M059J (cell line): ENCODE results near the gene SFXN5. TPM values are rescaled to one million over a fixed set of nuclear protein-coding genes. Genes with fewer than 3 reads are reported as not detected.
"Not testable (repeated sequence)": the region's sequence is repeated elsewhere in the genome, so short reads cannot be mapped to it uniquely, and the experiment has no call there.

Experiments used
- DNase-seq: peaks from one replicate; pipeline ENCODE4 v3.0.0-alpha.2; 2012; ENCODE audit warnings: low read depth
- total RNA-seq: library from RNA; depleted of rRNA; stranded (reverse); fragments of >200 nt; shearing (Covaris generic); gene quantifications from 2 replicates; pipeline ENCODE4 v1.2.3, GENCODE V29; 2014; rRNA removed

Gene SFXN5
- total RNA-seq, 1 experiment from 2014 or later, result 17.3 TPM

DNA sequence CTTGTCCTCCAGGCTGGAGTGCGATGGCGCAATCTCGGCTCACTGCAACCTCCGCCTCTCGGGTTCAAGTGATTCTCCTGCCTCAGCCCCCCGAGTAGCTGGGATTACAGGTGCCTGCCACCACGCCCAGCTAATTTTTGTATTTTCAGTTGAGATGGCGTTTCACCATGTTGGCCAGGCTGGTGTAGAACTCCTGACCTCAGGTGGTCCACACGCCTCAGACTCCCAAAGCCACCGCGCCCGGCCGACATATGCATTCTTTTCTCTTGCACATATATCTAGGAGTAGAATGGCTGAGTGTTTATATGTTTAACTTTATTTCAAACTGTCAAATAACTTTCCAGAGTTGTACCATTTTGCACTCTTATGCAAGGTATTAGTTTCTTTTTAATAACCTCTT lies 164.1 kb downstream of the SFXN5 start:
- not testable (repeated sequence) for DNase-seq

DNA sequence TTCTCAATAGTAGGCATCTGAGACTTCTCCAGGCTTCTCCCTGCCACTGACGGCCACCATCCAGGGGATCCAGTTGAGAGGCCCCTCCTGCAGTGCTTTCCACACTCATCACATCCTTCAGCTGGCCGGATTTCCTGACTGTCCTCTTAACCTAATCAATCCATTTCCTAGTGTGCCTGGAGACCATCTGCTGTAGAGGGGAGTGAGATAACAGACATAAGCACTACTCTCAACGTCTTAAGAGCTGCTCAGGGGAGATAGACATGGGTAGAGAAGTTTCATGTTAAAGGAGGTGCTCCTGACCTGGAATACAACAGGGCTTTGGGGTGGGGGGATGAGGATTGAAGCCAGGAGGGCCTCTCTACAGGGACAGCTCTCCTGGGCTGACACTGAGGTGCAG lies 170.1 kb downstream of the SFXN5 start:
- DNase-seq, result no peak

DNA sequence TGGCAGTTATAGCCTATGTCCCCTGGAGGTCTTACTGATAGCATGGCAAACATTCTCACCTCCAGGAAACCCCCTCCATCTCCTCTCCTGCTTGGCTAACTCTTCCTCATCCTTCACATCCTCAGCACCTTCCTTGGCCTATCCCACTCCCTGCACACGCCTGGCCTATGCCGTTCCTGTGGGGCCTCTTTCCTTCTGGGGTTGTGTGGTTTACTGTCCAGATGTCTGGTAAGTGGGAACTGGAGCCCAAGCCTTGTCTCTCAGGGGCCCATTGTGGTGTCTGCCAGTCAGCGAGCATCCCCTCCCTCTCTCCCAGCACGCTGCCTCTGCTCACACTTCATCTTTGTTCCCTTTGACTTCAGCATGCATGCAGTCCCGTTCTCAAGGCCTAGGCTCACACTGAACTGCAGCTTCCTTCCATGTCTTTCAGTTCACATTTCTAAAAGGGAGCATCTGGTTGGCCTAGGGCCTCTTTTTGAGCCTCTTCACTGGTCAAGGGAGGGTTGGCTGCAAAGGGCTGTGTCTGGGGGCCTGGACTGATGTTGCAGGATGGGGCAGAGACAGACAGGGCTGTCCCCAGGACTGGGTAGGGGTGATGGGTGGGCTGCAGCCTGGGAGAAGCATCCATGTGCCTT lies 171.2 kb downstream of the SFXN5 start:
- DNase-seq, result no peak

DNA sequence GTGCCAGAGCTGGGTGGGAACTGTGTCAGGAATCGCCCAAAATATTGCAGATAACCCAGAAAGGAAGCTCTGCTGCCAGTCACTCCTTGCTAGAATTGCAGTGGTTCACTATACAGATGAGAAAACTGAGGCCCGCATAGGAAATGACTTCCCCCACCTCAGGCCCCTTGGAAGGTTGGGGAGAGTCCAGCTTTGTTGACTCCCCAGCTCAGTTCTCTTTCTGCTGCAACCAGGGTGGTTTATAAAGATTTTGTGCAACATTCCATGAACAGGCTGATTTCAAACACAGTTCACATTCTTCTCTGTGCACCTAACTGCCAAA lies 173.0 kb downstream of the SFXN5 start:
- no peak for DNase-seq

- DNase-seq, result no peak
Measured at GRCh38 chr2:72897785-72898584, 173.5 kb downstream of the SFXN5 start.

- DNase-seq, result peak; percentile 50
Measured at GRCh38 chr2:72896446-72896845, 175.1 kb downstream of the SFXN5 start.

DNA sequence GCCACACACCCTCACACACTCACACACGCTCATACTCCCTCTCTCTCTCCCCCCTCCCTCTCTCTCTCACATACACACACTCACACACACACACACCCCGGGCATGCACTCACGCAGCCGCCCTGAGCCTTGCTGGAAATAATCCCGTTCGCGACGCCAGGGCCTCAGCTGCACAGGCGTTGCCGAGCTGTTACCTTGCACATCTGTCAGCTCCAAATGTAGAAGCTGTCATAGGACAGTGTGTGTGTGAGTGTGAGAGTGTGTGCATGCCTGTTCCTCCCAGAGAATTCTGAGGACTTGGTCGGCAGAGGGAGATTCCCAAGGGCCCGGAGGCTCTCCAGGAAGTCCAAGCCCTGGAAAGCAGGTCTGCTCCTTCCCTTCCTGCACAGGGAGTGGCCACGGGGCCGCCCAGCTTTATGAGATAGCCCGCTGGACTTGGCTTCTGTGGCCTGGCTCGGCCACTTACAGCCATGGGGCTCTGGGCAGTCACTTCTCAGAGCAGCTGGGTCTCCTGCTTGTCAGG lies 175.7 kb downstream of the SFXN5 start:
- DNase-seq, result peak; percentile 43

- no peak for DNase-seq
Measured at GRCh38 chr2:72895154-72895553, 176.4 kb downstream of the SFXN5 start.

- DNase-seq, result no peak
Measured at GRCh38 chr2:72894514-72894913, 177.0 kb downstream of the SFXN5 start.

DNA sequence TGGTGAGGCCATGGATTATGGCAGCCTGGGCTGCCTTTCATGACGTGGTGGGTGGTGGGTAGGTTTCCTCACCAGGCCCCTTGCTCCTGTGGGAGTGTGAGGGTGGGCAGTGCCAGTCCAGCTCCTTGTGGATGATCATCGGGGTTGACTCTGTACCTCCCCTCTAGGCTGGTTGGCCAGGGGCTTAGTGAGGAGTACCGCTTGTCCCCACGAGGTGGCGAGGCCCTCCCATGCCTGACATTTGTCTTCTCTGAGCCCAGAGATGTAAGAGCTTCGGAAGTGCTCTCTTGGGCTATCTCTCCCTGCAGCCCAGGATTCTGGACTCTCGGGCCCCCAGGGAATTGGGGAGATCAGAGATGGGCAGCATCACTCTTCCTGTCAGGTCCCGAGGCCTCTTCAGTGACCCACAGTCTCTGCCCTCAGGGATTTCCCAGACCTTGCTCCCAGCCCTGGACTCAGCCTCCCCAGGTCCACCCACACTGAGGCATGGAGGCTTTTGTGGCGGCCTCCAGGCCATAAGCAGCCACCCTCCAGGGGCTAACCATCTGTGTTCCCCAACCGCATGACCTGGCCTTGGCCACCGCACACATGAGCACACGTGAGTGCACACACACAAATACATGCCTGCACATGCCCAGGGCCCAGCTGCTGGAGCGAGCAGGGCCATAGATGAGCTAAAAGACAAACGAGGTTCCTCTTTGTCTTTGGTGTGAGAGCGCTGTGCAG lies 177.8 kb downstream of the SFXN5 start:
- DNase-seq, result peak; percentile 60

DNA sequence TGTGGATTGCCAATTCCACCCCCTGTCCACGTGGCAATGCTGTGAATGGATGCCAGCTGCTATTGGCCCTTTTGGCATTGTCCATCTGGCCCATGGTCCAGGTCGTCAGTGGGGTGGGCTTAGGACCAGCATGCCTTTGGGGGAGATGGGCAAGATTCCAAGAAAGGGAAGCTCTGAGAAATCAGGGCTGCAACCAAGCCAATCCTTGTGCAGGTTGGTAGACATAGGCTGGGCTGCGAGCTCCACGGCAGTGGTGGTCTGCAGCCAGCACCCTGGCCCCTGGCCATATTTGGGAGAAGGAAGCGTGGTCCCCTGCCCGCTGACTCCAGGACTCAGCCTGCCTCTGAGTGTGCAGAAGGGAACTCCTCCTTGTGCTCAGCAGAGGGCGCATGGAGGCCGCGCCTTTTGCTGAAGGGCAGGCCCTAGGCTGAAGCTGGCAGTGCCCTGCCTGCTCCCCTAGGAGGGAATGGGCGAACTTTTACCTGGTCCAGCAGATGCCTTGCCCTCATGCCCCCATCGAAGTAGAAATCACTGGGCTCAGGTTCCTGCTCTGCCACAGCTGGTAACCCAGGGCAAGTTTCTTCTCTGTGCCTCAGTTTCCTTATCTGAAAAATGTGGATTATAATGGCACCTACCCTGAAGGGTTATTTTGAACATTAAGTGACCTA lies 178.9 kb downstream of the SFXN5 start:
- DNase-seq, result peak; percentile 69

Other genes with a start within 250 kb of the SFXN5 start
- gene EXOC6B, start 245.7 kb downstream of the SFXN5 start, total RNA-seq, result 6.6 and 18.5 TPM in 2 replicates
- gene SPR, start 184.3 kb downstream of the SFXN5 start, total RNA-seq, result 24.6 and 29.9 TPM in 2 replicates
- not detected in 2 replicates for gene EMX1, start 154.2 kb downstream of the SFXN5 start, total RNA-seq
- 19.4 and 40.8 TPM in 2 replicates for gene RAB11FIP5, start 41.2 kb upstream of the SFXN5 start, total RNA-seq
- gene NOTO, start 130.9 kb upstream of the SFXN5 start, total RNA-seq, result not detected in 2 replicates
- 12.8 and 20.5 TPM in 2 replicates for gene SMYD5, start 142.5 kb upstream of the SFXN5 start, total RNA-seq
- gene PRADC1, start 161.5 kb upstream of the SFXN5 start, total RNA-seq, result 32.3 and 35.3 TPM in 2 replicates
- 246 and 380 TPM in 2 replicates for gene CCT7, start 162.6 kb upstream of the SFXN5 start, total RNA-seq
- 1.1 and 2.2 TPM in 2 replicates for gene FBXO41, start 212.8 kb upstream of the SFXN5 start, total RNA-seq
- gene EGR4, start 221.8 kb upstream of the SFXN5 start, total RNA-seq, result not detected in 2 replicates